DOHH2 (cell line): Measurements from ENCODE around the gene USP32.

ENCODE experiments used
- CTCF ChIP-seq: fragments of 200-600 bp; sonication (generic); IDR thresholded peaks from one replicate; pipeline ENCODE4 v1.5.1; 2014; ENCODE audit warnings: antibody characterized with exemption, mild to moderate bottlenecking, low read depth, low read length; ENCODE audit not compliant: poor library complexity, severe bottlenecking
- EZH2phosphoT487 ChIP-seq: fragments of 200-600 bp; sonication (generic); IDR thresholded peaks from 2 replicates; pipeline ENCODE4 v1.6.1; 2017; ENCODE audit warnings: borderline replicate concordance, mild to moderate bottlenecking, antibody characterized with exemption, low read length, moderate library complexity, mixed read lengths

GRCh38 chr17:60311186-60311585 lies 80.7 kb downstream of the USP32 start:
- TF ChIP-seq CTCF (no peak), EZH2phosphoT487 (no peak)
